ENCODE measurements around the gene AMIGO1. TPM values are rescaled to one million over a fixed set of nuclear protein-coding genes. Genes with fewer than 3 reads are reported as not detected.

Gene AMIGO1
- 1.2 and 4.1 TPM in 2 replicates for total RNA-seq

- DNase-seq (ENCODE audit: low read depth) = peak; percentile 21
These were observed at the start of gene AMIGO1 for GRCh38 chr1:109509176-109510134. Gene AMIGO1, minus strand, starts transcription at chr1:109509727. Its CDS starts 815 bp downstream, at chr1:109508912.

DNA sequence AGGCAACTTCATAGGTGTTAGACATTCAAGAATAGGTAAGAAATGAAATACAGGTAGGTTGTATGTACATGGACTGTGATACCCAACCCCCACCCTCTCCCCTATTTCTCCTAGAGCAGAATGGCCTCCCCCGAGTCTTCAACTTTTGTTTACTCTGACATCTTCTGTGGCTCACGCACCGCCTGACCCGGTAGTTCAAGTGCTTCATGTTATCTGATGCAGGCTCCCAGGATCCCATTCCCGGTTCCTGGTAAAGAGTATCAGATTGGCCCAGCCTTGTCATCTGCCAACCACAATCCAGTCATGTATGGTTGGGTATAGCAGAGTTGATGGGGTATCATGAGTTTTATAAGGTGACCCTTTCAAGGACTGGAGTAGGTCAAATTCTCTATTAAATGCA lies 48.0 kb upstream of the AMIGO1 start:
- DNase-seq (ENCODE audit: low read depth) = no peak

DNA sequence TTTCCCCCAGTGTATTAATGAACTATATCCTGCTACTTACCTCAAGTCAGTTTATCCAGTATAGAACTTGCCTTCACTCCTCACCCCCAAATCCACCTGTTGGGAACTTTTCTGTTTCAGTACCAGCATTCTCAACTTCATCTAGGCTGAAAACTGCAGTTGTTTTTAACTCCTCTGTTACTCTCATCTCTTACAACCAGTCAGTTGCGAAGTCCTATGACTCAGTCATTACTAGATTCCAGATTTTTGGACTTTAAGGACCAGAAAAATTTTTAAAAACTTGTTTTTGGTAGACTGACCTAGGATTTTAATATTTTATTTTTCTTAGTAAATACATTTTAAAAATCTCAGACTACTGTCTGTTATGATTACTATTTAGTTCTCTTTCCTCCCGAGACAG lies 47.0 kb upstream of the AMIGO1 start:
- no peak for DNase-seq (ENCODE audit: low read depth)

DNA sequence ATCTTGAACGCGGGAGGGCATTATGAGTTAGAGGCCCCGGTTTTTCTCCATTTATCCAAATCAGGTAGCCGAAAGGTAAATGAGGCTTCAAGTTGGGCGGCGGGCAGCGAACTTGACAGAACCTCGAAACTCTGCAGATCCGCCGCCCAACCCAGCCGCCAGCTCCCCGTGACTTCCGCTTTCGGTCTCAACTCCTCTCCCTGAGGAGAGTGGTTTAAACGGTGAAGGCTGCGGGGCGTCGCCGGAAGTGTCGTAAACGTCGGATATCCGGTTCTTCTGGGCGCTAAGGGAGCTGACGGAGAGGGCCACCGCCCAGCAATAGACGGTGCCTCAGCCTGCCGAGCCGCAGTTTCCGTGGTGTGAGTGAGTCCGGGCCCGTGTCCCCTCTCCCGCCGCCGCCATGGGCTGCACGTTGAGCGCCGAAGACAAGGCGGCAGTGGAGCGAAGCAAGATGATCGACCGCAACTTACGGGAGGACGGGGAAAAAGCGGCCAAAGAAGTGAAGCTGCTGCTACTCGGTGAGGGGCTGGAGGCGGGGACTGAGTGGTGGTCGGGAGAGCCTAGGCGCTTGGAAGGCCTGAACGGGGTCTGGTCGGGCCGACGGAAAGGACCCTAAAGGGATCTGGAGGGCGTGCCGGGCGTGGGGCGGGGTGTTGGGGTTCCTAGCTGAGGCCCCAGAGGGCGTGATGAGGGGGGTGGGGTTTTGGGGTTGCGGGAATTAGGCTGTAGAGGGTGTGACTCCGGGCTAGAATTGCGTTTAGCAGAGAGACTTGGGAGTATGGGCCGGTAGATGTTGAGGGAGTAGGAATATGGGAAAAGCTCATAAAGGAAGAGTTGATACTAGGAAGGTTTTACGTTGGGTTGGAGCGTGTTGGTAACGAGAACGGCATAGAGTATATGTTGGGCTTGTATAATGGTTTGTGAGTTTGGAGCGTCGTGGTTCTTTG lies 39.1 kb upstream of the AMIGO1 start, which contains the start of gene GNAI3:
Gene GNAI3 (plus strand): TSS at position 295 of the 947 bp plus-strand sequence. CDS start 106 bp downstream, at position 401.
- DNase-seq (ENCODE audit: low read depth) = peak; percentile 89

- no peak for DNase-seq (ENCODE audit: low read depth)
These were observed 38.2 kb upstream of the AMIGO1 start for GRCh38 chr1:109547463-109548320.

DNA sequence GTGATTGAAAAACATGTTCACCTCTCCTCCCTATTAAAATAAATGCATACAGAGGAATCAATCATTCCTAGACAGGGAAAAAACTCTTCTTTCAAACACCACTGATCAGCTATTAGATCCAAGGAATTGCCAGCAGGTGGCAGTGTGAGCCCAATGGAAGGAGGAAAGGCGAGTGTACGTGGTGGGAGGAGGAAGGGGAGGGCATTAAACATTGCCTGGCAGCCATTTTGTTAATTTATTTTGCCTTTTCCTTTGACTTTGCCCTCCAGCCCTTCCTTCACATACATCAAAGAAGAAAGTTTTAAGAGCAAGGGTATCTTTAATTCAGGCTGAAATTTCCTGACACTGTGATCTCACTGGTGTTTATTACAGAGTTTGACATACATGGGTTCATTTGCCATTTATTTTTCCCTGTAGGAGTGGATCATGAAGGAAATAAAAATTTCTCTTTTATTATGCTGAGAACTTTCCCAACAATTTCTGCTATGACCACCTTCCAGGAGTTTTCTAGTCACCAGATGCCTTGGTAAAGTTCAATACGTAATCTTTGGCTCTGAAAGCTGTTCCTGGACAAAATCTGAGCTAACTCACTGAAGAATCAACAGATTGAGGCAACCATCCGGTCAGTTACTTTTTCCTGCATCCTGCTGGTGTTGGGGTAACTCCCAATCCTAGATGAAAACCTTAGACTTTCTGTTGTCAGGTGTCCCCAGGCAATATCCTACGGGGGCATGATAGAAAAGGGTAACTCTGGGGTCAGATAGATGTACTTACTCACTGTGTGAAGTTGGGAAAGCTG lies 37.0 kb upstream of the AMIGO1 start:
- DNase-seq (ENCODE audit: low read depth) = peak; percentile 80

GRCh38 chr1:109543988-109544735 lies 34.6 kb upstream of the AMIGO1 start:
- DNase-seq (ENCODE audit: low read depth) = no peak

- no peak for DNase-seq (ENCODE audit: low read depth)
These were observed 33.9 kb upstream of the AMIGO1 start for GRCh38 chr1:109543283-109543987.

GRCh38 chr1:109542657-109543056 lies 33.1 kb upstream of the AMIGO1 start:
- no peak for DNase-seq (ENCODE audit: low read depth)

- no peak for DNase-seq (ENCODE audit: low read depth)
These were observed 31.6 kb upstream of the AMIGO1 start for GRCh38 chr1:109541102-109541501.

DNA sequence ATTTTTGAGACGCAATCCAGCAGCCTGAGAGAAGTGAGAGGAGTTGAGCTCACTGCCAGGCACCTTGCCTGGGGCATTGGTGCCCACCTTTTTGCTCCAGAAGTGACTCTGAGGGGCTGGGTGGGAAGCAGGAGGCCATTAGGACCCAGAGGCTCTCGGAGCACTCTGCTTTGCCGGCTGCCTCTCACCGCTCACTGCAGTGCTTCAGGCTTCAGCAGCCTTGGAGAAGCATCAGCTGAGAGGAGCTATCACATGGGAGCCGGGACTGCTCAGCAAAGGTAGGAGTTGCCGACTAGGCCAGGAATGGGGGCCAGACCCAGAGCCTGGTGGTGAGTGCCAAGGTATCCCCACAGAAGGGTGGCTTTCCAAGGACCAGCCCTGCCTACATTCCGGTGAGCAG lies 30.1 kb upstream of the AMIGO1 start, which contains the start of gene GPR61:
Gene GPR61 (plus strand): TSS at position 197 of the 400 bp plus-strand sequence. CDS start 3,151 bp downstream, outside the sequence.
- no peak for DNase-seq (ENCODE audit: low read depth)

GRCh38 chr1:109538827-109539555 lies 29.5 kb upstream of the AMIGO1 start:
- no peak for DNase-seq (ENCODE audit: low read depth)

- no peak for DNase-seq (ENCODE audit: low read depth)
These were observed 28.1 kb upstream of the AMIGO1 start for GRCh38 chr1:109537450-109538178.

GRCh38 chr1:109535971-109536491 lies 26.5 kb upstream of the AMIGO1 start:
- no peak for DNase-seq (ENCODE audit: low read depth)

DNA sequence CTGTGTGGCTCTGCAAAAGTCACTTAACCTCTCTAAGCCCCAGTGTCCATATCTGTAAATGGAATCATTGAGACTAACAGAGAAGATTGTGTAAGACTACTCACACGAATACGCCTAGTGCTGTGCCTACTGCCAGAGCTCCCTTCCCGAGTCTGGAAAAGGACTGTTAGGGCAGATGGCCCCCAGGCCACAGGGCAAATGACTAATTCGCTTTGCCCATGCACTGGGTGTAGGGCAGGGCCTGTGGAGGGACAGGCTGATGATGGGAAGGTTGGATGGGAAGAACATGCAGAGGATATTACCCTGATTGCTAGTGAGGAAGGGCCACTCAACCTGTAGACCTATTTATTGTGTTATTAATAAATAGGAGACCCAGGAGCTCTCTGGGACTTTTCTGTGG lies 26.0 kb upstream of the AMIGO1 start:
- no peak for DNase-seq (ENCODE audit: low read depth)

GRCh38 chr1:109534307-109534858 lies 24.9 kb upstream of the AMIGO1 start:
- DNase-seq (ENCODE audit: low read depth) = no peak
